HG03159 (cell line): ENCODE data around the gene GPT2.

ENCODE experiments used
- ATAC-seq: cut with Tn5 transposase; IDR thresholded peaks from one replicate; pipeline ENCODE4 v1.9.1; 2021; ENCODE audit warnings: mild to moderate bottlenecking, moderate library complexity; ENCODE audit not compliant: unreplicated experiment

GPT2 gene, protein sequence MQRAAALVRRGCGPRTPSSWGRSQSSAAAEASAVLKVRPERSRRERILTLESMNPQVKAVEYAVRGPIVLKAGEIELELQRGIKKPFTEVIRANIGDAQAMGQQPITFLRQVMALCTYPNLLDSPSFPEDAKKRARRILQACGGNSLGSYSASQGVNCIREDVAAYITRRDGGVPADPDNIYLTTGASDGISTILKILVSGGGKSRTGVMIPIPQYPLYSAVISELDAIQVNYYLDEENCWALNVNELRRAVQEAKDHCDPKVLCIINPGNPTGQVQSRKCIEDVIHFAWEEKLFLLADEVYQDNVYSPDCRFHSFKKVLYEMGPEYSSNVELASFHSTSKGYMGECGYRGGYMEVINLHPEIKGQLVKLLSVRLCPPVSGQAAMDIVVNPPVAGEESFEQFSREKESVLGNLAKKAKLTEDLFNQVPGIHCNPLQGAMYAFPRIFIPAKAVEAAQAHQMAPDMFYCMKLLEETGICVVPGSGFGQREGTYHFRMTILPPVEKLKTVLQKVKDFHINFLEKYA

DNA sequence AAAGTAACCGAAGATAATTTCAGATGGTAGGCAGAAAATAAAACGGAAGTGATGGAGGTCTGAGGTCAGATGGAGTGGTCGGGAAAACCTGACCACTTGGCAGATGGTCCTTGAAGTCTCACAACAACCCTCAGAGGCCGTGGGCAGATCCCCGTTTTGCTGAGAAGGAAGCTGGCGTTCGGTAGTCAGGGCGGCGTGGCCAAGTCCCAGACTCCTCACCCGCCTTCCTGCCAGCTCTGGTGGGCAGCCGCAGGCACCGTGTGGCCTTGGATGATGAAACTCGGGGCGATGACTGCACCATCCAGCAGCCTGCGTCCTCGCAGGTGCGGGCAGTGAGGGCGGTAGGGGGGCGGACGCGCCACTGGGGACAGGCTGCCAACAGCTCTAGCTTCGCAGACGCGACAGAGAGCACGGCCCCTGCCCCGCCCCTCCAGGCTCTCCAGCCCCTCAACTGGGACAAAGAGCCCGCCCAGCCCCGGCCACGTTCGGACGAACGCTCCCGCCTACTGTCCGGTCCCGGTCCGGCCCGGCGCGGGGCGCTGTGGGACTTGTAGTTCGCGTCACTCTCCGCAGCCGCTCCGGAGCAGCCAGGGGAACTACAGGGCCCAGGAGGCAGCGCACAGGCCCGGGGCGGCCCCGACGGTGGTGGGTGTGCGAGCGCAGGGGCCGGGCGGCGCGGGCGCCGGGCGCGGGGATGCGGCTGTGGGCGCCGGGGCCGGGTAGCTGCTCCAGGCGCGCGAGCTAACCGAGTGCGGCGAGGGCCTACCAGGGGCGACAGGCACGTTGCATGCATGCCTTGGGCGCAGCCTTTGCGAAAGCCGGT lies at the start of gene GPT2:
Gene GPT2, plus strand, starts transcription at position 673 of the 823 bp plus-strand sequence. CDS start 354 bp downstream, outside the sequence.
- peak; percentile 98 for ATAC-seq

- no peak for ATAC-seq
Observed at GRCh38 chr16:46836534-46837530, 47.3 kb upstream of the GPT2 start.

GRCh38 chr16:46839986-46840443 lies 44.1 kb upstream of the GPT2 start:
- ATAC-seq: no peak

GRCh38 chr16:46842192-46842895 lies 41.8 kb upstream of the GPT2 start:
- ATAC-seq: no peak

GRCh38 chr16:46843898-46844642 lies 40.1 kb upstream of the GPT2 start:
- no peak for ATAC-seq

GRCh38 chr16:46844771-46845170 lies 39.4 kb upstream of the GPT2 start:
- ATAC-seq: no peak

- no peak for ATAC-seq
Observed at GRCh38 chr16:46845952-46846351, 38.2 kb upstream of the GPT2 start.

GRCh38 chr16:46848768-46849764 lies 35.1 kb upstream of the GPT2 start:
- ATAC-seq: no peak

DNA sequence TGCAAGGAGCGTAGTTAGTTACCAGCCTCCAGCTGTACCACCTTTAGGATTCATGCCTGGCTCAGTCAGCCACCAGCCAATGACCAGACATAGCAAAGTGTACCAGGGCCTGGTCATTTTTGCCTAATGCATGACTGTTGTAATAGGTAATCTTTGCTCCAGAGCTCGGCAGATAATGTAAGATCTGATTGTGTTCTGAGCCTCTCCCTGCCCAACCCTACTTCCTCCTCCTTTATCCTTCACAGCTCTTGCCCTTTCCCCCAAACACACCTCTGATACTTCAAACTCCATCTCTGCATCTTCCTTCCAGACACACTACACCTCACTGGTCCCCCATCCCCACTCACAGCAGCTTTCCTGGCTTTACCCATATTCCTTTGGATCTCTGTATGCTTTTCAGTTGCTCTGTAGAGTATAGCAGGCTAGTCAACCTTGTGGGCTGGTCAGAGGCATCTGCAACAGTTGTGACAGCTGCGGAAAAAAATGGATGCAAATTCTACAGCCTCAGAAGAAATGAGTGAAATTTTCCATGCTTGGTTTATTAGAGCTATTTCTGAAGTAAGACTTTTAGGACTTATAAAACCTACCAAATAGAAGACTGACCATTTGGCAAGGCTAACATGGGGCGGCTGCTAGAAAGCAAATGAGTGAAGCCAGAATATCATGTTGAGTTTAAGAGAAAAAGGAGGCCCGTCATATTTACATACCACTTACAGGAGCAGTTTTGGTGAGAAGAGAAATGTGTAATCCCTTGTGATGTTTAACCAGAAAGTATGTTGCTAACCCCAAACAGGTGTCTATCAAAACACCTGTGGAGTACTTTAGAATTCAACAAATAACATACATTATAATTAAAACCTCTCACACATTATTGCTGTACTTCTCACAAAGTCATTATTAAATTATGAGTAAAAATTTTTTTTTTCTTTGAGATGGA lies 33.3 kb upstream of the GPT2 start:
- ATAC-seq: peak; percentile 59

GRCh38 chr16:46852130-46852529 lies 32.0 kb upstream of the GPT2 start:
- no peak for ATAC-seq

DNA sequence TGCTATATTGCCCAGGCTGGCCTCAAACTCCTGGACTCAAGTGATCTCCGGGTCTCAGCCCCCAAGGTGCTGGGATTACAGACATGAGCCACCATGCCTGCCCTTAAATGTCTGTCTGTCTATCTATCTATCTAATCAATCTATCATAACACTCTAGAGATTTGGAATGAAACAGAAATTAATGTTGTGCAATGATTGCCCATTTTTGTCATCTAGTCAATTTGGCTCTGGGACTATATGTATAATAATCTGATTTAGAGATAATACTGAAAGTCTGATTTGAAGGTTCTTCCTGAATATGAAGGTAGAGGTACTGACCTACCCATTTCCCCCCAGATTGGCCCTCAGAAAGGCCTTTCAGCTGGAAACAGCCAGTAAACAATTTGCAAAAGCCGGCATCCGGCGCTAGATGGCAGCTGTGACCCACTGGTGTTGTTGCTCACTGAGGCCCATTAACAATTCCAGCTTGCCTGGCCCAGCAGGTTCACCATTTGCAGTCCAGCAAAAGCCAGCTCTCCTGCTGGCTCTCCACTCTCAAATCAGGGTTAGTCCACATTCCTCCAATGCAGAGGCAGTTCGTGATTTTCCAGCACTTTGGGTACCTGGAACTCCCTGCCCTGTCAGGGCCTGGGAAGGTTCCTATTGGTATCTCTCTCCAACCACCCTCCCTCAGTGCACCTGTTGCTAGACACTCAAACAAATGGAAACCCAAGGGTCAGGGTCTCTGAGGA lies 30.3 kb upstream of the GPT2 start:
- ATAC-seq: peak; percentile 53

DNA sequence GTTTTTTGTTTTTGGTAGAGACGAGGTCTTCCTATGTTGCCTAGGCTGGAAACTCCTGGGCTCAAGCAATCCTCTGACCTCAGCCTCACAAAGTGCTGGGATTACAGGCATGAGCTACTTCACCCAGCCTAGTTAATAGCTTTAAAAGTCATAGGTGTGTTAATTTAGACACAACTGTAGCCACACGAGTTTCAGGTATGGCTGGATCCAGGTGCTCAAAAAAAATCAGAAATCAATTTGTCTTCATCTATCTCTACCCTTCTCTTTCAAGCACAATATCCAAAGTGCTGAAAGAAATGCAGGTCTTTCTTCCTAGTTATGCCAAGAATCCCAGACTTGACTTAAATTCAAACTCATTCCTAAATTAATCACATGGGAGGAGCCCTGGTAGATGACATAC lies 29.3 kb upstream of the GPT2 start:
- no peak for ATAC-seq

DNA sequence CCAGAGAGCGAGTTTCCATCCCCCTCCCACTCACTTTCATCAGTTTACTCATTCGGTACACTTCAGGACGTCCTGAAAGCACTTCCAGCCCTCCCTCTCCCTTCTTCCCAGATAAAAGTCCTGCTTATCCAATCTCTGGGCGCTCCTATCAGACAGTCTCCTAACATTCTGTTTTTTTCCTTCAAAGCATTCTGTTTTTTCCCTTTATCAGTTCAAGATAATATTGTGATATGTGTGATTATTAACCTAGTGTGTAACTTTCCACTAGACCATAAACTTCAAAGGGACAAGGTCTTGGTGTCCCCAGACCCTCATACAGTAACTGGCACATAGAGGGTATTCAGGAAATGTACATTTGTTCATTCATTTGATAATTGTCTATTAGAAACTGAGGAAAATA lies 28.8 kb upstream of the GPT2 start:
- ATAC-seq: no peak

DNA sequence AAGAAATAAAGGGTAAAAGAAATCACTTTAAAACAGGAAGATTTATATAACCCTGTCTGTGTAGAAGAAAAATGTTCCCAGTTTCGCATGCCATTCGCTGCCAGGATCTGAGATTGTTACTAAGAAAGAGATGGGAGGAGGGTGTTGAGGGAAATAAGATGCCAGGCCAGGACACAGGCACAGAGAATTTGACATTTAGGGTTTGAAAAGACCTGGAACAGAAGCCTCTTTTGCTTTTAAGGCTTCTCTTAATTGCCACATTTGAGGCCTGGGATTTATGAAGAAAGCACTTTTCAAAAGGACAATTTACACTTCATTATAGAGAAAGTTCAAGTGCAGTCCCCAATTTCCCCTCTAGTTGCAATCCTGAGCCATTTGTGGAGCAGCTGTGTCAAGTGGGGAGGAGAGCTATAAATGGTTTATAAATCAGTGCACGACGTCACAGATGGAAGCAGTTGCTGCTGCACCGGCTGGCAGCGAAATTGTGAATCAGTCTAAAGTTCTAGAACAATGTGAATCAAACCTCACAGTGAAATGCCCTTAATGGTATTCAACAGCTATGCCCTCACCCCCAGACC lies 26.7 kb upstream of the GPT2 start:
- ATAC-seq: no peak

GRCh38 chr16:46858151-46858550 lies 26.0 kb upstream of the GPT2 start:
- no peak for ATAC-seq

DNA sequence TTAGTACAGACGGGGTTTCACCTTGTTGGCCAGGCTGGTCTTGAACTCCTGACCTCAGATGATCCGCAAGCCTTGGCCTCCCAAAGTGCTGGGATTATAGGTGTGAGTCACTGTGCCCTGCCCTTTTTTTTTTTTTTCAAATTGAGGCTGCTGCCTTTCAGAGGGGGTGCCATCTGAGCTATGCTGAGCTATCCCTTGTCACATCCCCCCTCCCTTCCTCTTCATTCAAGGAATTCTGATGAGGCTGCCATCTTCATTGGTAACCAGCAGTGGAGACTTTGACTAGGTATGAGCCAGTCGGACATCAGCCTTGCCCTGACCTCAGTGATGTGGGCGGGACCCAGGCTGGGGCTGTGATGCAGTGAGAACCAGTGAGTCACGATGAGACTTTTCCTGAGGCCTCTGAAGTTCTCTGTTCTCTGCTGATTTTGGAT lies 24.4 kb upstream of the GPT2 start:
- ATAC-seq: no peak
